ENCODE results near the gene KCNIP3.

- no peak for TF ChIP-seq POLR2A (IDR thresholded peaks at IDR 0.05; ENCODE audit: low read depth, low read length)
- TF ChIP-seq POLR2AphosphoS5 (IDR thresholded peaks at IDR 0.05; ENCODE audit: low read depth, low read length) = no peak
- no peak for TF ChIP-seq PAX5 (IDR thresholded peaks at IDR 0.05; ENCODE audit: insufficient read depth, low read length, severe bottlenecking)
- no peak for TF ChIP-seq SPI1 (IDR thresholded peaks at IDR 0.05; ENCODE audit: low read depth, low read length)
- no peak for TF ChIP-seq POU2F2 (IDR thresholded peaks at IDR 0.05; ENCODE audit: low read depth, low read length)
- no peak for TF ChIP-seq TAF1 (IDR thresholded peaks at IDR 0.05; ENCODE audit: low read depth, low read length)
Measured at GRCh38 chr2:95278051-95278471, 19.1 kb upstream of the KCNIP3 start.
